A549 treated with ZK216348 at 1 μM for 4 hours (cell line): ENCODE data around the gene HERC3. TPM values are rescaled to one million over a fixed set of nuclear protein-coding genes. Genes with fewer than 3 reads are reported as not detected.

Experiments used
- total RNA-seq: library from RNA; stranded (reverse); fragments of 200-300 nt; extraction: Qiagen RNA extraction; gene quantifications from 5 replicates; pipeline ENCODE4 v1.2.3, GENCODE V29; 2022; ENCODE audit warnings: low read depth

Gene HERC3
- total RNA-seq, result 4.9 to 9.1 TPM (median 8.6 TPM) in 5 replicates

DNA sequence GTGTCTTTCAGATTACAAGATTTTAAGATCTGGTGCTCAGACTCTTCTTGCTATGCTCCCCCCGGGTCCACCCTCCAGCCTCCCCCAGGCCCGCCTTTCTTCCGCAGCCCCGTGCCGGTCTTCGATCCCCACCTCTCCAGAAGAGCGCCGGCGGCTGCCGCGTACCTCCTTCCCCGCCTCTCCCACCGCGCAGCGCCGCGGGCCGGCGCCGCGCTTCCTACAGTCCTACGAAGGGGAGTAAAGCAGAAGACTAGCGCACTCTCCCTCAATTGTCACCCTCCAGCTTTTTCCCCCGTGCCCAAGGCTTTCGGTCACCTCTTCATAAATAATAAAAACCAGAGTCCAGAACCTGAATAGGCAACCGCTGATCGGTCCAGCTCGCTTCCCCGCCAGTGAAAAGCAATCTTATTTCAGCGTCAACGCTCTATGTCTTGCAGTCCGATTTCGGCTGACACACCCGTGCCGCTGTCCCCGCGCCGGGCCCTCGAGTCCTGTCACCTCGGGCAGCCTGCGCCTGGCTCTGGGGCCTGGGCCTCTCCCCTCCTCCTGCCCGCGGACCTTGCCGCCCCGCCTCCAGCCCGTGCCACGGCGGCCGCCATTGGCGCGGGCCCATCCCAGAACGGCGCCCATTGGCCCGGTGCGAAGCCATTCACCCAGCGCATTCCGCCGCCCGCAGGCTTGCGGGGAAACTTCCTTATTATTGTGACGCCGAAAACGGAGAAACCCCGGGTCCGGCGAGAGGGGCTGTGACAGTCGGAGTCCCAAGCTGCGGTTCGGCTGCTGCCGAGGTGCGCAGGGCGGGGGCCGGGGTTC lies at the start of gene HERC3:
Gene HERC3, plus strand, starts transcription at position 694 of the 813 bp plus-strand sequence. CDS start 13,344 bp downstream, outside the sequence.

DNA sequence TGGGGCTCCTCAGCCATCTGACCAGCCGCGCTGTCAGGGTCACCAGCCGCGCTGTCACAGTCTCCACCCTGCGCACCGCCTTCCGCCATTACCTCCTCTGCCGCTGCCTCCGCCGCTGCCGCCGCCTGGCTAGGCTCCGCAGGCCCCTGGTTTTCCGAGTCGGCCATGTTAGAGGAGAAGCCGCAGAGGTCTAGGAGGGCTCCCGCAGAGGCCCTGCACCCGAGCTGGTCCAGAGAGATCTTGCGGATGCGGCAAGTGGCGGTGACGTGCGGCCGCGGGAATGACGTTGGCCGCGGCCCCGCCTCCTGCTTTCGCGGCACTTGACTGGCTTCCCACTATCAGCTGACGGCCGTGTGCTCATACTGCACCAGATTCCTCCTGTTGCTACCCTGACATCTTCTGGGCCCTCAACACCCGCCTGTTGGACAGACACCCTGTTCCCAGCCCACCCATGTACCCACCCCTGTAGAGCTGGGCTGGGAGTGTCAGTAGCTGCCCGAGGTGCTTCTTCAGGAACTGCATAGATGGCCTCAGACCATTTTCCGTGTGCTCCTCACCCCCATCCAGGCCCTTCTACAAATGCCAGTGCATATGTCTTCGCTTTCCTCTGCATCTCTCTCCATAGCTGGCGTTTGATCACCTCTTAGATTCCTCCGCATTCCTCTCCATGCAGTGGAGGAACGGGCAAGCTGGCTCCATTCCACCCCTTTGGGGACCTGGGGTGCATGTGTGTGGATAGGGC lies 105.5 kb downstream of the HERC3 start, which contains the start of gene NAP1L5:
Gene NAP1L5, minus strand, starts transcription at position 242 of the 742 bp plus-strand sequence. Its CDS starts 75 bp downstream, at position 167.

Other genes with a start within 250 kb of the HERC3 start
- 2.6 to 3.9 TPM (median 3.6 TPM) in 5 replicates for gene HERC6, start 213.6 kb upstream of the HERC3 start, total RNA-seq
- 3.6 to 4.6 TPM (median 4.1 TPM) in 5 replicates for gene HERC5, start 135.4 kb upstream of the HERC3 start, total RNA-seq
- gene PYURF, start 68.7 kb upstream of the HERC3 start, total RNA-seq, result 54.2 to 83.3 TPM (median 76.3 TPM) in 5 replicates
- 1.3 to 2.5 TPM (median 2.0 TPM) in 5 replicates for gene NAP1L5, start 105.3 kb downstream of the HERC3 start, total RNA-seq